K562 (cell line): ENCODE measurements around the gene TNFRSF19. TPM values are rescaled to one million over a fixed set of nuclear protein-coding genes. Genes with fewer than 3 reads are reported as not detected.

Source experiments
- ATAC-seq: fragments of 200-7000 bp; cut with Tn5 transposase; 3 replicates; pipeline ENCODE4 v1.9.1; 2020; ENCODE audit warnings: moderate library complexity
- BruUV-seq: library from RNA; stranded (reverse); fragments of 400-500 nt; replicated peaks from 2 replicates; lab custom pipeline; 2021; lab: Mats Ljungman, UMichigan
- CTCF ChIA-PET: fragments of 300-600 bp; formaldehyde crosslinking; extraction: SDS; loops from one replicate; lab custom pipeline; 2021; ENCODE audit warnings: low intra/inter-chr PET ratio; lab: Yijun Ruan, JAX
- POLR2A ChIA-PET: fragments of 300-600, 350-650 bp; sonication (Branson Sonifier 250); formaldehyde crosslinking; extraction: SDS; loops from one replicate; lab custom pipeline; 2021; ENCODE audit warnings: antibody characterized with exemption, inconsistent platforms; lab: Yijun Ruan, JAX
- DNase-seq, 4 experiments: peaks; one replicate each; pipeline versions ENCODE4 v3.0.0 to v3.0.0-alpha.2; 2011 to 2018; ENCODE audit warnings: low spot score in 3 of 4, mixed read lengths in 3 of 4; ENCODE audit errors: extremely low read depth in 1 of 4
- FAIRE-seq: peaks from 2 replicates; lab custom pipeline; 2011; peaks lifted over from hg19 to GRCh38; lab: Jason Lieb, UNC
- H2AFZ ChIP-seq: 2 replicates; pipeline ENCODE4 v1.6.0; 2011; ENCODE audit warnings: low read depth, low read length, control low read depth, inconsistent platforms
- H3K27ac ChIP-seq: fragments of 200-600 bp; 3 replicates; pipeline ENCODE4 v1.8.0; 2011; ENCODE audit warnings: low read depth, mild to moderate bottlenecking, control low read depth, inconsistent platforms, low read length, moderate library complexity, mixed read lengths; ENCODE audit errors: extremely low read depth
- H3K27me3 ChIP-seq, 2 experiments: fragments of 300-600 bp in 1 of 2; 2 replicates in 1 of 2; 3 replicates in 1 of 2; pipeline versions ENCODE4 v1.6.0 to v1.8.0; 2011; ENCODE audit warnings: inconsistent platforms in 2 of 2, low read length in 2 of 2, mild to moderate bottlenecking in 1 of 2, mixed read lengths in 1 of 2, moderate library complexity in 1 of 2; ENCODE audit not compliant: control insufficient read depth in 2 of 2, insufficient read depth in 2 of 2
- H3K36me3 ChIP-seq: fragments of 300-600 bp; 3 replicates; pipeline ENCODE4 v1.8.0; 2011; ENCODE audit warnings: mild to moderate bottlenecking, low read length, inconsistent platforms; ENCODE audit not compliant: control insufficient read depth, insufficient read depth
- H3K4me1 ChIP-seq, 2 experiments: fragments of 200-600 bp in 1 of 2; replicated peaks in 1 of 2; 2 replicates in 1 of 2; 3 replicates in 1 of 2; pipeline versions ENCODE4 v1.5.1 to v1.8.0; 2011; ENCODE audit warnings: inconsistent platforms in 2 of 2, low read length in 2 of 2, mild to moderate bottlenecking in 1 of 2, mixed read lengths in 1 of 2, moderate library complexity in 1 of 2; ENCODE audit not compliant: control insufficient read depth in 2 of 2, insufficient read depth in 2 of 2
- H3K4me2 ChIP-seq: 2 replicates; pipeline ENCODE4 v1.6.1; 2011; ENCODE audit warnings: low read length, control low read depth, inconsistent platforms, mixed read lengths; ENCODE audit not compliant: insufficient read depth
- H3K4me3 ChIP-seq: fragments of 200-600 bp; sonication (generic), shearing (Covaris generic); 2 replicates; pipeline ENCODE4 v1.5.1; 2016; ENCODE audit warnings: control low read depth, inconsistent platforms
- H3K79me2 ChIP-seq: fragments of 200-600 bp; 3 replicates; pipeline ENCODE4 v1.8.0; 2011; ENCODE audit warnings: low read length, inconsistent platforms; ENCODE audit not compliant: control insufficient read depth, insufficient read depth
- H3K9ac ChIP-seq, 2 experiments: 2 replicates each; pipeline versions ENCODE4 v1.6.0 to v1.6.1; 2011; ENCODE audit warnings: low read depth in 2 of 2, low read length in 2 of 2, control low read depth in 1 of 2, inconsistent platforms in 1 of 2, mild to moderate bottlenecking in 1 of 2, mixed read lengths in 1 of 2; ENCODE audit not compliant: insufficient read depth in 1 of 2
- H3K9me1 ChIP-seq: one replicate; pipeline ENCODE4 v1.6.0; 2011; ENCODE audit warnings: inconsistent platforms, mild to moderate bottlenecking, low read length, moderate library complexity; ENCODE audit not compliant: control insufficient read depth, insufficient read depth
- H3K9me3 ChIP-seq: replicated peaks from 2 replicates; pipeline ENCODE4 v1.5.1; 2011; ENCODE audit warnings: low read depth, low read length, inconsistent platforms; ENCODE audit not compliant: control insufficient read depth, insufficient read depth
- H4K20me1 ChIP-seq: replicated peaks from 2 replicates; pipeline ENCODE4 v1.6.1; 2011; ENCODE audit warnings: low read length, inconsistent platforms, mixed read lengths; ENCODE audit not compliant: control insufficient read depth, insufficient read depth
- BHLHE40 ChIP-seq: IDR thresholded peaks from 2 replicates; pipeline ENCODE4 v1.6.1; 2011; ENCODE audit warnings: low read length, improper control_type of control experiment
- CEBPB ChIP-seq: fragments of 450-650 bp; IDR thresholded peaks from 2 replicates; pipeline ENCODE4 v1.6.1; 2016; ENCODE audit warnings: missing genetic modification characterization, missing compliant biosample characterization
- RAD21 ChIP-seq, 2 experiments: fragments of 250-450 bp in 1 of 2; fragments of 450-650 bp in 1 of 2; sonication (Bioruptor Pico) in 1 of 2; formaldehyde crosslinking in 1 of 2; IDR thresholded peaks in 1 of 2; conservative IDR thresholded peaks in 1 of 2; 2 replicates each; pipeline versions ENCODE4 v1.4.0 to v1.8.0; 2020 to 2022; ENCODE audit warnings: mild to moderate bottlenecking in 2 of 2, moderate library complexity in 1 of 2
- RAD51 ChIP-seq: fragments of 450-650 bp; IDR thresholded peaks from 2 replicates; pipeline ENCODE4 v1.7.1; 2016; ENCODE audit warnings: low read depth, mild to moderate bottlenecking, borderline replicate concordance
- SP2 ChIP-seq: IDR thresholded peaks from 2 replicates; pipeline ENCODE4 v1.6.1; 2011; ENCODE audit warnings: mild to moderate bottlenecking, low read depth, low read length, moderate library complexity; ENCODE audit not compliant: poor library complexity, severe bottlenecking; ENCODE audit errors: extremely low read depth
- WGBS: fragments of 100-300 bp; shearing (Covaris generic); methylation state at CpG from one replicate; pipeline ENCODE4 v1.1.6; 2016; ENCODE audit warnings: low coverage, mixed read lengths; ENCODE audit not compliant: insufficient coverage; ENCODE audit errors: missing lambda C conversion rate; 5-methylcytosine and 5-hydroxymethylcytosine counted together
- in situ Hi-C: fragments of 300-500 bp; cut with MboI; formaldehyde crosslinking; loops from 4 replicates; pipeline ENCODE4 v1.15.0; 2018; ENCODE audit warnings: inconsistent platforms, mixed read lengths
- intact Hi-C: fragments of 100-400 bp; cut with micrococcal nuclease; formaldehyde crosslinking; loops from 2 replicates; pipeline ENCODE4 v1.14.2; 2022
- polyA plus RNA-seq, 8 experiments: library from polyadenylated mRNA; depleted of rRNA in 4 of 8; stranded (reverse) in 5 of 8; unstranded in 3 of 8; fragments of >200 nt; fragmentation: Nextera tagmentation in 2 of 8; fragmentation: Illumina TruSeq in 1 of 8; extraction: Ambion mirVana in 2 of 8; extraction: Trizol in 1 of 8; gene quantifications; 2 replicates each; pipeline versions ENCODE4 v1.2.1 to v1.2.3, GENCODE V29; 2011 to 2014; ENCODE audit warnings: inconsistent platforms in 1 of 8, missing spikeins in 1 of 8
- total RNA-seq, 7 experiments: library from RNA; depleted of rRNA in 6 of 7; stranded (reverse); fragments of >200 nt in 6 of 7; fragmentation: Illumina TruSeq in 2 of 7; extraction: Trizol in 2 of 7; gene quantifications; 2 replicates each; pipeline versions ENCODE4 v1.2.1 to v1.2.3, GENCODE V29; 2011 to 2021; ENCODE audit warnings: low replicate concordance in 1 of 7
- TF ChIP-seq, protein P1 (sequence below): fragments of 450-650 bp; IDR thresholded peaks from 2 replicates; pipeline ENCODE4 v1.7.0; 2016; ENCODE audit warnings: borderline replicate concordance

TNFRSF19 gene
- total and polyA plus RNA-seq, 9 of the 15 experiments (the other 6 are each of a cell fraction or from before 2014, with no cell fraction given), result 0.01 to 0.07 TPM; not detected in 7

DNA sequence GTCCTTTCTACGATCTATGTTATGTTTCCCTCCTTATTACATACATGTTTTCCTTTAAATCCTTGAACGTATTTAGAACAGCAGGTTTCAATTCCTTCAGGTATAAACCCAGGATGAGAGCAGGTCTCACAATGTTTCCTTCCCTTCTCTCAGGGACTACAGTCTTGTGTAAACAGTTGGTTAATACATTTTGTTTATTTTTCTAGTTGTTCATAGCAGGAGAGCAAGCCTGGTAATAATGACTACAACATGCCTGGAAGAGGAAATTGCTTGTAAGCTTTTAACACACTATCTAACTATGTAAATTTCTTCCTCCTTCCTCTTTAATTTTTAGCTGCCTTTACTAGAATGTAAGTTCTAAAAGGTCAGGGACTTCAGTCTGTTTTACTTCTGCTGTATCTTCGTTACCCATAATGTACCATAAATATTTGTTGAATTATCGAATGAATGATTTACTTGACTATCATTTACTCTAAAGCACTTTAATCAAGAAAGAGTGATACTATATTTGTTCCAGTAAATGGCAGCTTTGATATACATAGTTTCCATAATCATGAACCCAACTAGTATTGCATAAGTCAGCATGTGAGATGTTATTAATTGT lies 28.9 kb upstream of the TNFRSF19 start (continued):
- TF ChIP-seq RAD51 (no peak), CEBPB (tag) (no peak)

DNA sequence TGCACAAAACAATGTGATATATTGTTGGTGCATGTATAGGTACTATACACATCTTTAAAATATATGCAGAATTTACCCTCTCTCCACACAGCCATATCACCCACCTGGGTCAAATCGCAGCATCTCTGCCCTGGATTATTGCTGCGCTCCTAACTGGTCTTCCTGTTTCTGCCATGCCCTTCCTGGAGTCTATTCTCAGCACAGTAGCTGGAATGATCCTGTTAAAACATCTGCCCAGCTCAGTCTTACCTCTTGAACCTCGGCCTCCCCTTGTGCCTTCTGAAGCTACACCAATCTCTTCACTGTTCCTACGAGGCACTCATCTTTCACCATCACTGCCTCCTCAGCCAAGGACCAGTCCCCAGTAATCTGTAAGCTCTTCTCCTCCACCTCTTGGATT lies 25.5 kb upstream of the TNFRSF19 start:
- Histone ChIP-seq H3K9me1 (no peaks in the 10 kb centered on the region), H3K9ac (no peak overlapping the region), H3K4me2 (no peak overlapping the region), H3K79me2 (no peaks in the 10 kb centered on the region), H3K27me3 (peaks cover 2 to 7% of the 10 kb centered on the region in 2 experiments; a peak in 3 of 5 replicates), H3K4me3 (no peak overlapping the region), H3K4me1 (no peaks in the 10 kb centered on the region; a peak in 1 of 5 replicates), H3K9me3 (no peaks in the 10 kb centered on the region), H4K20me1 (no peaks in the 10 kb centered on the region), H3K27ac (no peak overlapping the region), H3K36me3 (no peaks in the 10 kb centered on the region), H2AFZ (no peak overlapping the region)
- FAIRE-seq (no peak), ATAC-seq (no peak), DNase-seq (no peak)
- in situ Hi-C loops (no loop called here), intact Hi-C loops (no loop called here)
- BruUV-seq, result no TSS peak
- 0% methylated on average over 4 of the region's 4 CpGs for WGBS
- CTCF ChIA-PET, result no interaction called here
- POLR2A ChIA-PET, result no interaction called here
- no peak for TF ChIP-seq RAD21 (CRISPR knock-in tag; conservative IDR thresholded peaks at IDR 0.05 in 1 of 2, IDR thresholded peaks at IDR 0.05 in 1 of 2)
- TF ChIP-seq, protein P1, sequence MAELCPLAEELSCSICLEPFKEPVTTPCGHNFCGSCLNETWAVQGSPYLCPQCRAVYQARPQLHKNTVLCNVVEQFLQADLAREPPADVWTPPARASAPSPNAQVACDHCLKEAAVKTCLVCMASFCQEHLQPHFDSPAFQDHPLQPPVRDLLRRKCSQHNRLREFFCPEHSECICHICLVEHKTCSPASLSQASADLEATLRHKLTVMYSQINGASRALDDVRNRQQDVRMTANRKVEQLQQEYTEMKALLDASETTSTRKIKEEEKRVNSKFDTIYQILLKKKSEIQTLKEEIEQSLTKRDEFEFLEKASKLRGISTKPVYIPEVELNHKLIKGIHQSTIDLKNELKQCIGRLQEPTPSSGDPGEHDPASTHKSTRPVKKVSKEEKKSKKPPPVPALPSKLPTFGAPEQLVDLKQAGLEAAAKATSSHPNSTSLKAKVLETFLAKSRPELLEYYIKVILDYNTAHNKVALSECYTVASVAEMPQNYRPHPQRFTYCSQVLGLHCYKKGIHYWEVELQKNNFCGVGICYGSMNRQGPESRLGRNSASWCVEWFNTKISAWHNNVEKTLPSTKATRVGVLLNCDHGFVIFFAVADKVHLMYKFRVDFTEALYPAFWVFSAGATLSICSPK, result no peak
- no peak for TF ChIP-seq SP2
- no peak for TF ChIP-seq BHLHE40
